ENCODE results near the gene NAPA. TPM values are rescaled to one million over a fixed set of nuclear protein-coding genes. Genes with fewer than 3 reads are reported as not detected.

The NAPA gene
- total and polyA plus RNA-seq, 2 of the 13 experiments (the other 11 are each of a cell fraction or from before 2014, with no cell fraction given): 32.6 to 65.9 TPM

GRCh38 chr19:47483800-47484690 is 30.8 kb downstream of the NAPA start, which contains the start of gene KPTN (continued):
- TF ChIP-seq SSRP1 (CRISPR knock-in tag; IDR thresholded peaks at IDR 0.05): no peak; the same call in 1 of the 2 replicates
- TF ChIP-seq MXD4 (CRISPR knock-in tag; IDR thresholded peaks at IDR 0.05): peak; percentile 43; the same call in 1 of the 2 replicates
- TF ChIP-seq CEBPZ (IDR thresholded peaks at IDR 0.05; ENCODE audit: low read length): no peak
- peak; percentile 24; the same call in 1 of the 2 replicates for TF ChIP-seq ESRRA (CRISPR knock-in tag; IDR thresholded peaks at IDR 0.05; ENCODE audit: low read depth)
- TF ChIP-seq ZNF282 (IDR thresholded peaks at IDR 0.05; ENCODE audit: partially characterized antibody): no peak
- no peak for TF ChIP-seq ZNF713 (CRISPR knock-in tag; IDR thresholded peaks at IDR 0.05)
- TF ChIP-seq NFYC (CRISPR knock-in tag; IDR thresholded peaks at IDR 0.05): 0 out of 2 replicates have a peak, but pooled peaks have one; percentile 17
- TF ChIP-seq PBX2 (CRISPR knock-in tag; IDR thresholded peaks at IDR 0.05): no peak
- no peak for TF ChIP-seq TOE1 (CRISPR knock-in tag; IDR thresholded peaks at IDR 0.05)
- peak; percentile 44; the same call in 1 of the 2 replicates for TF ChIP-seq ZNF598 (CRISPR knock-in tag; IDR thresholded peaks at IDR 0.05; ENCODE audit: borderline replicate concordance)
- TF ChIP-seq ZKSCAN5 (CRISPR knock-in tag; IDR thresholded peaks at IDR 0.05): no peak
- TF ChIP-seq ZNF577 (CRISPR knock-in tag; IDR thresholded peaks at IDR 0.05; ENCODE audit: borderline replicate concordance, low read depth): no peak
- TF ChIP-seq ZNF691 (CRISPR knock-in tag; IDR thresholded peaks at IDR 0.05; ENCODE audit: borderline replicate concordance, low read depth): peak; percentile 73; the same call in 1 of the 2 replicates
- TF ChIP-seq ZNF3 (CRISPR knock-in tag; IDR thresholded peaks at IDR 0.05): peak; percentile 42; the same call in 1 of the 2 replicates
- TF ChIP-seq NPAS2 (CRISPR knock-in tag; IDR thresholded peaks at IDR 0.05; ENCODE audit: borderline replicate concordance): no peak
- no peak for TF ChIP-seq ATF2 (CRISPR knock-in tag; IDR thresholded peaks at IDR 0.05)
- no peak for TF ChIP-seq TBL1XR1 (IDR thresholded peaks at IDR 0.05; ENCODE audit: borderline replicate concordance, low read length, partially characterized antibody)
- TF ChIP-seq MLX (CRISPR knock-in tag; IDR thresholded peaks at IDR 0.05): no peak
- no peak for TF ChIP-seq MTF1 (CRISPR knock-in tag; IDR thresholded peaks at IDR 0.05)
- no peak for TF ChIP-seq HMGA1 (CRISPR knock-in tag; conservative IDR thresholded peaks at IDR 0.05)
- TF ChIP-seq YEATS2 (CRISPR knock-in tag; IDR thresholded peaks at IDR 0.05; ENCODE audit: borderline replicate concordance): peak; percentile 78
- TF ChIP-seq EZH2 (conservative IDR thresholded peaks at IDR 0.05; ENCODE audit: low read depth, low read length): no peak
- no peak; the same call in 1 of the 2 replicates for TF ChIP-seq MTF2 (CRISPR knock-in tag; IDR thresholded peaks at IDR 0.05; ENCODE audit: borderline replicate concordance)
